NCI-H82 (cell line): ENCODE measurements around the gene ST7.
"Not testable (repeated sequence)": the region's sequence is repeated elsewhere in the genome, so short reads cannot be mapped to it uniquely, and the experiment has no call there.

Experiments used
- DNase-seq: peaks from one replicate; lab custom pipeline; 2025; lab: John Stamatoyannopoulos, UW

The ST7 gene

GRCh38 chr7:117030793-117031192 is 77.5 kb downstream of the ST7 start:
- not testable (repeated sequence) for DNase-seq

DNA sequence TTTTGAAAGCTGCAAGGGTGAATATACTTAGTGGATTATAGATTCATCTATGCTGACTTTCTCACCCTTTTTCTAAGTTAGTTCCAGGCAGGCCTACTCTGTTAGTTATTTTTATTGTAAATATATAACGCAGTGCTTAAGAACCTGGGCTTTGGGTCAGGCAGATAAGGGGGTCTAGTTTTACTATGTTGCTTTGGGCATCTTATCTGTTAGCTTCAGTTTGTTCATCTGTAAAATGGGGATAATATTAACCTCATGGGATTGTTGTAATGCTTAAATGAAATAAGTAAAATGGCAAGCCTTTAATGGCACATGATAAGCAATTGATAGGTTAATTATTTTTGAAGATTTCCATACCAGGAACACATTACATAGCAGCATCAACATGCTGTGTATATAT is 79.5 kb downstream of the ST7 start:
- no peak for DNase-seq

DNA sequence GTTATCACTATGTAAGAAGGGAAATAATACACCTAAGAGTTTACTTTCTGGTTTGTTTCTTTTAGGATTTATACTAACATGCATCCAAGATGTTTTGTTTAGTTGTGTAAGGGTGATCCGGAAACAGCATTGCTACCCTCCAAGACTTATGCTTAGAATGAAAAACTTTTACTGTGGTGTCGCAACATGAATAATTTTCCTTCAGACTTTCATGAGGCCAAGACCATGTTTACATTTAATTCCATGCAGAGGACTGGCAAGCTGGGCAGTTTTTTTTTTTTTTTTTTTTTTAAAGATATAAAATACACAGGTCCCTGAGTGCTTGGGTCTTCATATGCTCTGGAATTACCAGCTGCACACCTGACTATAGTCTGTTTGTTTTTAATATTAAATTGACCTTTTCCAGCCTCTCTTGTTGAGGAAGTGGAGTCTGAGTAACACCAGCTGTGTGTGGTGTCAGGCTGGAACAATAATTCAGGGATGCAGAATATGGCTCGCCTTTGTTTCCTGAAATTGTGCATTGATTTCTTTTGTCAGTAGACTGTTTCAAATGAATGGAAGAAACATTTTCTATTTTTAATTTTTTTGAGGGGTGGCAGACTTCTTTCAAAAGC is 81.7 kb downstream of the ST7 start:
- no peak for DNase-seq

DNA sequence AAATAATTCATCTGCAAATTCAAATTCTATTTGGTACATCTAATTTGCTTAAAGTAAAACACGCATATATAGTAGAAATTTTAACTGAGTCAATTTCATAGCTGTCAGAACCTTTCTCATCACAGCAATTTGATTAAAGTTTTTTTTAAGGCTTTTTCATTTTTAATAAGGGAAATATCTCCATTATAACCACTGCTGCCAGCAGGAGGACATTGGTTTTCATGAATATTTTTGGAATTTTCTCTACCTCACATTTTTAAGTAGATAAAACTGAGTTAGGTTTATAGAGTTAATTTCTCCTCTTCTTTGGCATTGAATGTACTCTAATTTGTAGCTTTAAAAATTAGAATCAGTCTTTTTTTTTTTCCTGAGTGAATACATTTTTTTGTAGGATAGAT is 82.2 kb downstream of the ST7 start:
- no peak for DNase-seq

- no peak for DNase-seq
Observed at GRCh38 chr7:117036053-117036669, 82.9 kb downstream of the ST7 start.

DNA sequence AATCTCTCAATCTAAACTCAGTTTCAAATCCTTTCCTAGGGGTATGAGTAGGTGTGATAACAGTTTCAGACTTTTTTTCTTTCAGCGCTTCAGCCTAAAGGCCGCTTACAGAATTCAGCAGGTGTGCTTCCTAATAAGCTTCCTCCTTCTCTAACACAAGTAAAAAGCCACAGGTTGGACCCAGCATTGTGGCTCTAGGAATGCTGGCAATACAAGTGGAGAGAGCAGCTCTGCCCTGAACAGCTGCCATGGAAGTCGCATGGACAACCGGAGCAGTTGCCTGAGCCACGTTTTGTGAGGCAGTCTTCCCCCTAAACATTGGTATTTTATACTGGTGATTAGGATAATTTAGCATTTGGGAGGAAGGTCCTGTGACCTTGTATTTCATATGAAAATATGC is 83.5 kb downstream of the ST7 start:
- DNase-seq = no peak

- DNase-seq = no peak
Observed at GRCh38 chr7:117038408-117038807, 85.1 kb downstream of the ST7 start.

GRCh38 chr7:117041007-117041406 is 87.7 kb downstream of the ST7 start:
- DNase-seq = no peak

DNA sequence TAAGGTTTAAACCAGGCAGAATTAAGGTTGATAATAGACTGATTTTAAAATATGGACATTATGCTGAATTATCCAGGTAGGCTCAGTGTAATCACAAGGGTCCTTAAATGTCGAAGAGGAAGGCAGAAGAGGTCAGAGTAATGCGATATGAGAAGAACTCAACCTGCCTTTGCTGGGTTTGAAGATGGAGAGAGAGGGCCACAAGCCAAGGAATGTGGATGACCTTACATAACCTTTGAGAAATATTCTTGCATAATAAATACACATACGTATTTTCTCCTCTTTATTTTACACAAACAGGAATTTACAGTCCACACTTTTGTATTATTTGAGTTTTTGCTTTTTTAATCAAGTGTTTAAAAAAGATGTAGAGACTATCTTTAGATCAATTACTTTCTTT is 88.5 kb downstream of the ST7 start:
- DNase-seq = no peak

GRCh38 chr7:117043108-117043825 is 90.0 kb downstream of the ST7 start:
- no peak for DNase-seq

DNA sequence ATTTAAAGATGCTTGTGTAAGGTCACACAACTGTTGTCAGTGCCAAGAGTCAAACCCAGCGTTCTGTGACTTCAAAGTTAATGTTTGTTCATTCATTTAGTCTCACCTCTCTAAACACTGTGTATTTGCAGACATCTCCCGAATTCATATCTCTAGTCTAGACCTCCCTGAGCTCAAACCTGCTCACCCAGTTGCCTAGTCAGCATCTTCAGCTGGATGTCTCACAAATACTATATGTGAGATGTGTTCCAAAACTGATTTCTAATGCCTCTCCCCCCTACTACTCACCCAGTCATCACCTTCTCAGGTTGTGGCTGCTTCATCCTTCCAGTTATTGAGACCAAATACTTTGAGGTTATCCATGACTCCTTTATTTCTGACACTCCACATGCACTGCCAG is 91.4 kb downstream of the ST7 start:
- DNase-seq = no peak

- DNase-seq = no peak
Observed at GRCh38 chr7:117045927-117046710, 92.8 kb downstream of the ST7 start.

DNA sequence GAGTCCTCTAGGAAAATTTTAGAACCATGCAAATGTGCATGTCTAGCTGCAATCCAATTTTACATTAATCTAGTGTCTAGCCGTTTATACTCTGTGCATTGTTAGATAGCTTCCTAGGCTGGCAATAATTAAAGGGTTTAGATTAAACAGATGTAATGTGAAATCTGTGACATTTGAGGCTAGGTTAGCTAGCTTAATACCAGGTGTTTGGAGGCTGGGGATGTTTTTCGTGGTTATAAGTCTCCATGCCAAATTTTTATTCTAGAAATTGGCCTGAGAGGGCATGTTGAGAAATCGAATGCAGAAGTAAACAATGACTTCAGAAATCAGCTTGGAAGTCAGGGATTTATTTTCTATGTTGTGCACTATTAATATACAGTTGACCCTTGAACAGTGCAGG is 94.2 kb downstream of the ST7 start:
- DNase-seq = no peak

- no peak for DNase-seq
Observed at GRCh38 chr7:117048114-117048866, 95.0 kb downstream of the ST7 start.

DNA sequence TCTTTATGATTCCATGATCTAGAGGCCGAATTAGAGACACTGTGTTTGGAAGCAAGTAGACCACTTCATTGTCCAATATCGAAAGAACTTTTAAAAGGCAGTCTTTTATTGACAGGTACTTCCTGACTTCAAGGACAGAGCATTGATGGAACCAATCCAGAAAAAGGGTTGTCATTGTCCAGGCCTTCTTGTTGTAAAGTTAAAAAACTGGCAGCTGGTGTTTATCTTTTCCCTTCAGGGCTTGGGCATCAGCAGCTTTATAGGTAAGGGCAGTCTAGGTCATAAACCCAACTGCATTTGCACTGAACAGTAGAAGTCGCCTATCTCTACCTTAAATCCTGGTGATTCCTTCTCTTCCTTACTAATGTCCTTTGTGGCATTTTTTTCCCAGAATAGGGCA is 95.6 kb downstream of the ST7 start:
- DNase-seq = no peak

GRCh38 chr7:117051808-117052207 is 98.5 kb downstream of the ST7 start:
- DNase-seq = no peak

GRCh38 chr7:117053432-117053831 is 100.1 kb downstream of the ST7 start:
- DNase-seq = no peak

GRCh38 chr7:117061751-117062150 is 108.5 kb downstream of the ST7 start:
- DNase-seq = no peak

DNA sequence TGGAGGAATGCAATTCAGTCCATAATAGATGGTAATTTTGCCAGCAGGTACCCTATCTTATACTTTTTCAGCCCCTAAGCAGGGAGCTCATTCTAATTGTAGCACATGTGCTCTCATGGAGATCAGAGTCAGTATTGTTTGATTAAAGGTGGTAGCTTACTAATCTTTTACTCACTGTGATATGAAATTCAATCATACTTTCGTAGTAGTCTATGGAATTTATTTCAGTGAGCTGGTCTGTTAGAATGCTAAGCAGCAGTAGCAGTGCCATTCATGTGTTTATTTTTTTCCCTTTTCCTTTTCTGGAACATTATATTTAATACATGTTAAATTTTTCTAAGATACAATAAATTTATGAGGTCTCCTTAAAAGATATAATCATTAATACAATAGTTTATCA is 109.0 kb downstream of the ST7 start:
- no peak for DNase-seq

GRCh38 chr7:117064688-117065087 is 111.4 kb downstream of the ST7 start:
- no peak for DNase-seq

DNA sequence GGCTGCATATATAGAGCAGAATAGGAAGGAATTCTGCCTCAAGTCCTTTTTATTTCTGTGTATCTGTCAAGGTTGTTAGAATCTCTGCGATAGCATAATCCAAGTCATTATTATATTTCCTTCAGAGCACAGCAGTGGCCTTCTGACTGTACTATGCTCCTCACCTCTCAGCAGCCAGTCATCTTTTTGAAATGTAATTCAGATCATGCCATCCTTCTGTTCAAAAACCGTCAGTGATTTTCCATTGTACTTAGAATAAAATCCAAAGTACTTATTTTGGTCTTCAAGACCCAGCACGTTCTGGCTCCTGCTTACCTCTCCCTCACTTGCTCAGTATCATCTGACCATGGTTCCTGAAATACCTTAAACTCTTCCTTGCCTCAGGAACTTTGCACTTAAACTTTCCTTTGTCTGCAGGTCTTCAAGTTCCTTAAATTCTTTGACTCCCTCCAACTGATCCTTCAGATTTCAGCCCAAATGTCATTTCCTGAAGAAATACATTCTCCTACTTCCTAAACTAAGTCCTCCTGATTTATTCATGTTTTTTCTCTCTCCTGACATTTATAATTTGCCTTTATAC is 112.4 kb downstream of the ST7 start:
- no peak for DNase-seq

DNA sequence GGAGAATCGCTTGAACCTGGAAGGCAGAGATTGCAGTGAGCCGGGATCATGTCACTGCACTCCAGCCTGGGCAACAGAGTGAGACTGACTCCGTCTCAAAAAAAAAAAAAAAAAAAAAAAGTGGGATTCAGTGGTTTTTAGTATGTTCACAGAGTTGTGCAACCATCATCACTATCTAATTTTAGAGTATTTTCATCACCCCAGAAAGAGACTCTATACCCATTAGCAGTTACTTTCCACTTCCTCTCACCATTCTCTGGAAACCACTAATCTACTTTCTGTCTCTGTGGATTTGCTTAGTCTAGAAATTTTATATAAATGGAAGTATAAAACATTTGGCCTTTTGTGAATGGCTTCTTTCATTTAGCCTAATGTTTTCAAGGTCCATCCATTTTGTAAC is 113.4 kb downstream of the ST7 start:
- DNase-seq = no peak
